OCI-LY1 (cell line): ENCODE results near the gene ZNRF3.
"Not testable (repeated sequence)": the region's sequence is repeated elsewhere in the genome, so short reads cannot be mapped to it uniquely, and the experiment has no call there.

Experiments
- CTCF ChIP-seq: fragments of 200-600 bp; sonication (generic), shearing (Covaris generic); IDR thresholded peaks from 2 replicates; pipeline ENCODE4 v1.5.1; 2017; ENCODE audit warnings: mild to moderate bottlenecking, antibody characterized with exemption, low read length, moderate library complexity, mixed read lengths
- EZH2 ChIP-seq: fragments of 200-600 bp; sonication (generic), shearing (Covaris generic); IDR thresholded peaks from 2 replicates; pipeline ENCODE4 v1.8.0; 2017; ENCODE audit warnings: borderline replicate concordance, mixed run types, mild to moderate bottlenecking, antibody characterized with exemption, low read length, moderate library complexity, mixed read lengths

DNA sequence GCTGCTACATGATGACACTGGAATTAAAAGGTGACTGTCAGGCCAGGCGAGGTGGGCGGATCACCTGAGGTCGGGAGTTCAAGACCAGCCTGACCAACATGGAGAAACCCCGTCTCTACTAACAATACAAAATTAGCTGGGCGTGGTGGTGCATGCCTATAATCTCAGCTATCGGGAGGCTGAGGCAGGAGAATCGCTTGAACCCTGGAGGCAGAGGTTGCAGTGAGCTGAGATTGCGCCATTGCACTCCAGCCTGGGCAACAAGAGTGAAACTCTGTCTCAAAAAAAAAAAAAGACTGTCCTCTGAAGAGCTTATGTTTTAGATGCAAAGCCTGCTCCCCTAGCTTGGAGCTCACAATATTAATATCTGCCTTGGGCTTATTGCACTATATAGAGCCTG is 122.4 kb downstream of the ZNRF3 start:
- TF ChIP-seq CTCF, EZH2: not testable (repeated sequence)
